Panc1 (cell line): ENCODE results near the gene TMEM86A. TPM values are rescaled to one million over a fixed set of nuclear protein-coding genes. Genes with fewer than 3 reads are reported as not detected.
"Not testable (repeated sequence)": the region's sequence is repeated elsewhere in the genome, so short reads cannot be mapped to it uniquely, and the experiment has no call there.

ENCODE experiments used
- ATAC-seq: fragments of 200-7000 bp; cut with Tn5 transposase; 2 replicates; pipeline ENCODE4 v1.9.1; 2020; ENCODE audit warnings: mild to moderate bottlenecking, moderate library complexity
- BruUV-seq: library from RNA; stranded (reverse); fragments of 400-500 nt; replicated peaks from 2 replicates; lab custom pipeline; 2021; lab: Mats Ljungman, UMichigan
- CTCF ChIA-PET: fragments of 300-600 bp; sonication (Branson Sonifier 250); formaldehyde crosslinking; loops from one replicate; lab custom pipeline; 2022; ENCODE audit warnings: antibody characterized with exemption; lab: Charles Lee
- POLR2A ChIA-PET: fragments of 300-600 bp; sonication (Branson Sonifier 250); formaldehyde crosslinking; loops from one replicate; lab custom pipeline; 2022; ENCODE audit warnings: antibody characterized with exemption; lab: Charles Lee
- DNase-seq: peaks from one replicate; pipeline ENCODE4 v3.0.0-alpha.2; 2010; ENCODE audit warnings: low read depth, low spot score
- H3K27ac ChIP-seq: 2 replicates; pipeline ENCODE4 v1.5.1; 2011; ENCODE audit warnings: mild to moderate bottlenecking, low read length, inconsistent platforms
- H3K27me3 ChIP-seq: fragments of 200-500 bp; sonication (Bioruptor generic); 2 replicates; pipeline ENCODE4 v1.6.0; 2014; ENCODE audit warnings: low read length, inconsistent platforms; ENCODE audit not compliant: control insufficient read depth, insufficient read depth
- H3K36me3 ChIP-seq: fragments of 200-500 bp; sonication (Bioruptor generic); 2 replicates; pipeline ENCODE4 v1.5.1; 2014; ENCODE audit warnings: inconsistent platforms, mild to moderate bottlenecking, low read length, moderate library complexity; ENCODE audit not compliant: control insufficient read depth, insufficient read depth
- H3K4me1 ChIP-seq: 2 replicates; pipeline ENCODE4 v1.5.1; 2011; ENCODE audit warnings: inconsistent platforms, mild to moderate bottlenecking, low read length, moderate library complexity; ENCODE audit not compliant: control insufficient read depth, insufficient read depth
- H3K4me3 ChIP-seq, 2 experiments: 2 replicates each; pipeline ENCODE4 v1.5.1; 2011 to 2012; ENCODE audit warnings: low read depth in 2 of 2, low read length in 2 of 2, mild to moderate bottlenecking in 2 of 2, inconsistent platforms in 1 of 2, moderate library complexity in 1 of 2
- H3K9me3 ChIP-seq: fragments of 200-500 bp; sonication (Bioruptor generic); 2 replicates; pipeline ENCODE4 v1.5.1; 2014; ENCODE audit warnings: low read depth, mild to moderate bottlenecking, inconsistent platforms, low read length, moderate library complexity; ENCODE audit not compliant: control insufficient read depth, insufficient read depth
- POLR2AphosphoS5 ChIP-seq: IDR thresholded peaks from 2 replicates; pipeline ENCODE4 v1.6.1; 2012; ENCODE audit warnings: mild to moderate bottlenecking, low read depth, low read length, moderate library complexity
- SIN3A ChIP-seq: IDR thresholded peaks from 2 replicates; pipeline ENCODE4 v1.6.1; 2012; ENCODE audit warnings: low read depth, mild to moderate bottlenecking, low read length, moderate library complexity, borderline replicate concordance; ENCODE audit not compliant: insufficient read depth
- TCF7L2 ChIP-seq: IDR thresholded peaks from 2 replicates; pipeline ENCODE4 v1.6.1; 2011; ENCODE audit warnings: mild to moderate bottlenecking, low read depth, low read length, inconsistent platforms
- in situ Hi-C: cut with HindIII; loops from 2 replicates; pipeline ENCODE4 v1.10.0; 2016; ENCODE audit warnings: low sequenced_read_pairs, low pct_unique_long_range_greater_than_20kb
- intact Hi-C: fragments of 100-400 bp; cut with micrococcal nuclease; formaldehyde crosslinking; loops from one replicate; pipeline ENCODE4 v1.10.0; 2022; ENCODE audit not compliant: unreplicated experiment
- total RNA-seq: library from RNA; stranded (reverse); gene quantifications from one replicate; pipeline ENCODE4 v1.2.1, GENCODE V29; 2021; ENCODE audit not compliant: unreplicated experiment
- TF ChIP-seq, protein P1 (sequence below): fragments of 450-650 bp; IDR thresholded peaks from 2 replicates; pipeline ENCODE4 v1.5.1; 2017; ENCODE audit warnings: mild to moderate bottlenecking
- TF ChIP-seq, protein P2 (sequence below), 2 experiments: IDR thresholded peaks; 2 replicates each; pipeline ENCODE4 v1.6.1; 2011 to 2012; ENCODE audit warnings: low read depth in 2 of 2, control low read depth in 1 of 2, low read length in 1 of 2, mild to moderate bottlenecking in 1 of 2, moderate library complexity in 1 of 2; ENCODE audit not compliant: insufficient read depth in 1 of 2

Gene TMEM86A
- total RNA-seq, 1 experiment from 2014 or later, result 0.31 TPM

DNA sequence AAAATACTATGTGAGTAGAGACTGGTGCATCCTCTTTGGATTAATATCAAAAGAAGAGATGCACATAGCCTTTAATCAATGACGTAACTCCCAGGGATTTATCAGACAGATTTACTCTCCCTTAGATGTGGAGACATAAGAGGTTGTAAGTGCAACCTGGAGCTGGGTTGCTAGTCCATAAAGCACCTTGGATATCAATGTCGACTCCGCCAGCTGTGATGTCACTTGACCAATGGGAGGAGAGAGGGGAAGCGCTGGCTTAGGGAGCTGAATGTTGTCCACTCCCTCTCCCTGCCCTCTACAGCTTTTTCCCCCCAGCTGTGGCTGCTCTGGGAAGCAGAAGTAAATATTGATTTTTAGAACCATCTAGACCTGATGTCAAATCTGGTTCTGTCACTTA is 28.9 kb upstream of the TMEM86A start:
- no peak overlapping the region for H3K27ac ChIP-seq
- no peak for TF ChIP-seq SIN3A
- TF ChIP-seq, protein P1, sequence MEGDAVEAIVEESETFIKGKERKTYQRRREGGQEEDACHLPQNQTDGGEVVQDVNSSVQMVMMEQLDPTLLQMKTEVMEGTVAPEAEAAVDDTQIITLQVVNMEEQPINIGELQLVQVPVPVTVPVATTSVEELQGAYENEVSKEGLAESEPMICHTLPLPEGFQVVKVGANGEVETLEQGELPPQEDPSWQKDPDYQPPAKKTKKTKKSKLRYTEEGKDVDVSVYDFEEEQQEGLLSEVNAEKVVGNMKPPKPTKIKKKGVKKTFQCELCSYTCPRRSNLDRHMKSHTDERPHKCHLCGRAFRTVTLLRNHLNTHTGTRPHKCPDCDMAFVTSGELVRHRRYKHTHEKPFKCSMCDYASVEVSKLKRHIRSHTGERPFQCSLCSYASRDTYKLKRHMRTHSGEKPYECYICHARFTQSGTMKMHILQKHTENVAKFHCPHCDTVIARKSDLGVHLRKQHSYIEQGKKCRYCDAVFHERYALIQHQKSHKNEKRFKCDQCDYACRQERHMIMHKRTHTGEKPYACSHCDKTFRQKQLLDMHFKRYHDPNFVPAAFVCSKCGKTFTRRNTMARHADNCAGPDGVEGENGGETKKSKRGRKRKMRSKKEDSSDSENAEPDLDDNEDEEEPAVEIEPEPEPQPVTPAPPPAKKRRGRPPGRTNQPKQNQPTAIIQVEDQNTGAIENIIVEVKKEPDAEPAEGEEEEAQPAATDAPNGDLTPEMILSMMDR, result no peak
- no peaks in the 10 kb centered on the region for H3K36me3 ChIP-seq
- DNase-seq (no peak), ATAC-seq (no peak)
- ChIA-PET POLR2A (no interaction called here), CTCF (no interaction called here)
- no peaks in the 10 kb centered on the region for H3K27me3 ChIP-seq
- no peaks in the 10 kb centered on the region for H3K4me1 ChIP-seq
- H3K9me3 ChIP-seq, result no peaks in the 10 kb centered on the region
- in situ Hi-C loops, result no loop called here
- H3K4me3 ChIP-seq, result no peak overlapping the region
- BruUV-seq, result no TSS peak
- intact Hi-C loops, result no loop called here

DNA sequence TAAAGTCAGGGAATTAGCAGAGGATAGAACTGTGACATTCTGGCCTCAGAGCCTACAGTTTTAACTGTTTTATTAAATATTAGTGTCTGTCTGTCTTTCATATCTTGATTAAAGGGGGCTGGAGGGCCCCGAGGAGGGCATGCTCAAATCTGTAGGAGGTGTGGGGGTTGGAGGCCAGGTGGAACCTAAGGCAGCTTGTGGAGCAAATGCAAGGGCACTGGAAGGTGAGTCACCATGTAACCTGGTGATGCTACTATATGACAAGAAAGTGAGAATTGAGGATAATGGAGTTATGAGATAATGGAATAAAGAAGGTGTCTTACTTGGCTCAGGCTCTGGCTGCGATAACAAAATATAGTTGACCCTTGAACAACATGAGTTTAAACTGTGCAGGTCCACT is 27.3 kb upstream of the TMEM86A start:
- Histone ChIP-seq H3K4me1 (no peaks in the 10 kb centered on the region), H3K36me3 (no peaks in the 10 kb centered on the region), H3K27ac (no peak overlapping the region), H3K27me3 (no peaks in the 10 kb centered on the region), H3K9me3 (no peaks in the 10 kb centered on the region), H3K4me3 (no peak overlapping the region)
- DNase-seq (no peak), ATAC-seq (no peak)
- POLR2A ChIA-PET, result no interaction called here
- BruUV-seq, result no TSS peak
- intact Hi-C loops (no loop called here), in situ Hi-C loops (no loop called here)
- CTCF ChIA-PET, result no interaction called here
- TF ChIP-seq, protein P1, result no peak
- TF ChIP-seq POLR2AphosphoS5, result no peak
- TF ChIP-seq SIN3A, result no peak
- TF ChIP-seq, protein P2, sequence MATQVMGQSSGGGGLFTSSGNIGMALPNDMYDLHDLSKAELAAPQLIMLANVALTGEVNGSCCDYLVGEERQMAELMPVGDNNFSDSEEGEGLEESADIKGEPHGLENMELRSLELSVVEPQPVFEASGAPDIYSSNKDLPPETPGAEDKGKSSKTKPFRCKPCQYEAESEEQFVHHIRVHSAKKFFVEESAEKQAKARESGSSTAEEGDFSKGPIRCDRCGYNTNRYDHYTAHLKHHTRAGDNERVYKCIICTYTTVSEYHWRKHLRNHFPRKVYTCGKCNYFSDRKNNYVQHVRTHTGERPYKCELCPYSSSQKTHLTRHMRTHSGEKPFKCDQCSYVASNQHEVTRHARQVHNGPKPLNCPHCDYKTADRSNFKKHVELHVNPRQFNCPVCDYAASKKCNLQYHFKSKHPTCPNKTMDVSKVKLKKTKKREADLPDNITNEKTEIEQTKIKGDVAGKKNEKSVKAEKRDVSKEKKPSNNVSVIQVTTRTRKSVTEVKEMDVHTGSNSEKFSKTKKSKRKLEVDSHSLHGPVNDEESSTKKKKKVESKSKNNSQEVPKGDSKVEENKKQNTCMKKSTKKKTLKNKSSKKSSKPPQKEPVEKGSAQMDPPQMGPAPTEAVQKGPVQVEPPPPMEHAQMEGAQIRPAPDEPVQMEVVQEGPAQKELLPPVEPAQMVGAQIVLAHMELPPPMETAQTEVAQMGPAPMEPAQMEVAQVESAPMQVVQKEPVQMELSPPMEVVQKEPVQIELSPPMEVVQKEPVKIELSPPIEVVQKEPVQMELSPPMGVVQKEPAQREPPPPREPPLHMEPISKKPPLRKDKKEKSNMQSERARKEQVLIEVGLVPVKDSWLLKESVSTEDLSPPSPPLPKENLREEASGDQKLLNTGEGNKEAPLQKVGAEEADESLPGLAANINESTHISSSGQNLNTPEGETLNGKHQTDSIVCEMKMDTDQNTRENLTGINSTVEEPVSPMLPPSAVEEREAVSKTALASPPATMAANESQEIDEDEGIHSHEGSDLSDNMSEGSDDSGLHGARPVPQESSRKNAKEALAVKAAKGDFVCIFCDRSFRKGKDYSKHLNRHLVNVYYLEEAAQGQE (IDR thresholded peaks at IDR 0.05; ENCODE audit: insufficient read depth in 1 of 2, low read depth in 2 of 2, low read length in 1 of 2), result no peak
- TF ChIP-seq TCF7L2, result no peak

DNA sequence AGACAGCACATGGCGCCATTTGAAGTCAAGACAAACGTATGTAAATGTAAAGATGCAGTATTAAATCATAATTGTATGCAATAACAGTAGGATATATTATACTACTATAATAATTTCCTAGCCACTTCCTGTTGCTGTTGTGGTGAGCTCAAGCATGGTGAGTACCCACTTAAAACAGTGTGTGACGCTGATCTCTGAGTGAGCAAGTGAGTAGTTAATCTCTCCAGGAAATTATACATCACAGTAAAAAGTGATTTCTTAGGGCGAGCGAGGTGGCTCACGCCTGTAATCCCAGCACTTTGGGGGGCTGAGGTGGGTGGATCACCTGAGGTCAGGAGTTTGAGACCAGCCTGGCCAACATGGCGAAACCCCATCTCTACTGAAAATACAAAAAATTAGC is 26.4 kb upstream of the TMEM86A start:
- CTCF ChIA-PET, H3K4me3 ChIP-seq, ATAC-seq, H3K27me3 ChIP-seq, intact Hi-C loops, H3K4me1 ChIP-seq, H3K36me3 ChIP-seq, H3K9me3 ChIP-seq, BruUV-seq, POLR2A ChIA-PET, H3K27ac ChIP-seq, in situ Hi-C loops, DNase-seq: not testable (repeated sequence)
